ENCODE results near the gene KEL.
"Not testable (repeated sequence)": the region's sequence is repeated elsewhere in the genome, so short reads cannot be mapped to it uniquely, and the experiment has no call there.

The KEL gene

DNA sequence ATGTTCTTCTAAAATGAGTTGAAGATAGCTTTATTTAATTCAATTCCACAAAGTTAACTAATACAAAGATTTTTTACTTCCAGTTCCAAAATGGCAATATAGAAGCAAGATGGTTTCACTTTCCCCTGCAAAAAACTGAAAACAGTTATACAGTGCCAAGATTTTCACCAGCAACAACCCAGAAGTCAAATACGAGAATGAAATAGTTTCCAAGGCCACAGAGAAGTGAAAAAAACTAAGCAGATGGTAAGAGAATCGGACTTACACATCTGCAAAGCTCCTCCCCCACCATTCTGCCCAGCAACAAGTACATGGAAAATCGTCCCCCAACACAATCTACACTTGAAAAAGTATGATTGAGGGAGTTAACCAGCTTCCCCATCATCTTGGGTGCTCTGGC is 30.3 kb upstream of the KEL start:
- no peak for DNase-seq
- H3K27ac ChIP-seq: no peak overlapping the region
- peaks cover 2% of the 10 kb centered on the region for H3K9me3 ChIP-seq (ENCODE audit: severe bottlenecking)
- H3K27me3 ChIP-seq (ENCODE audit: insufficient read depth, low read depth, severe bottlenecking): no peaks in the 10 kb centered on the region
- no peak overlapping the region for H3K4me3 ChIP-seq (ENCODE audit: low read depth, low read length)
- TF ChIP-seq, protein P1, sequence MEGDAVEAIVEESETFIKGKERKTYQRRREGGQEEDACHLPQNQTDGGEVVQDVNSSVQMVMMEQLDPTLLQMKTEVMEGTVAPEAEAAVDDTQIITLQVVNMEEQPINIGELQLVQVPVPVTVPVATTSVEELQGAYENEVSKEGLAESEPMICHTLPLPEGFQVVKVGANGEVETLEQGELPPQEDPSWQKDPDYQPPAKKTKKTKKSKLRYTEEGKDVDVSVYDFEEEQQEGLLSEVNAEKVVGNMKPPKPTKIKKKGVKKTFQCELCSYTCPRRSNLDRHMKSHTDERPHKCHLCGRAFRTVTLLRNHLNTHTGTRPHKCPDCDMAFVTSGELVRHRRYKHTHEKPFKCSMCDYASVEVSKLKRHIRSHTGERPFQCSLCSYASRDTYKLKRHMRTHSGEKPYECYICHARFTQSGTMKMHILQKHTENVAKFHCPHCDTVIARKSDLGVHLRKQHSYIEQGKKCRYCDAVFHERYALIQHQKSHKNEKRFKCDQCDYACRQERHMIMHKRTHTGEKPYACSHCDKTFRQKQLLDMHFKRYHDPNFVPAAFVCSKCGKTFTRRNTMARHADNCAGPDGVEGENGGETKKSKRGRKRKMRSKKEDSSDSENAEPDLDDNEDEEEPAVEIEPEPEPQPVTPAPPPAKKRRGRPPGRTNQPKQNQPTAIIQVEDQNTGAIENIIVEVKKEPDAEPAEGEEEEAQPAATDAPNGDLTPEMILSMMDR (IDR thresholded peaks at IDR 0.05; ENCODE audit: low read depth, low read length): no peak
- H3K36me3 ChIP-seq: no peaks in the 10 kb centered on the region

DNA sequence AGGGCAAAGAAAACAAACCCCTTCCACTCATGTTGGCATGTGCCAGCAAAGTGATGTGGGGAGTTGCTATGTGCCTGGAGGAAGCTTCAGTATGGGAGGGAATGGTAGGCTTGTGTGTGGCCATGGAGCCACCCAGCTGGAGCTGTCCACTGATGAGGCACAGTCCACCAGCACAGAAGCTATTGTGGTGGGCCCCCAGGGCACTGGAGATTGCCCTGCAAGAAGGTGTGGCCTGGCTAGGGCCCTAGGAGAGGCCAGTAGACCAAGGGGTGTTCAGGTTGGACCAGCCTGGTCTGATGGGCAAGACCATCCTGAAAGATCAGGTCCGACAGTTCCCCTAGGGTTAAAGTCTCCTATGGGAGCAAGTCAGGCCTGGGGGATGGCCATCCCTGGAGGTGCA is 22.1 kb upstream of the KEL start:
- TF ChIP-seq, protein P1 (IDR thresholded peaks at IDR 0.05; ENCODE audit: low read depth, low read length): no peak
- no peak overlapping the region for H3K27ac ChIP-seq
- DNase-seq: no peak
- no peaks in the 10 kb centered on the region for H3K36me3 ChIP-seq
- no peak overlapping the region for H3K4me3 ChIP-seq (ENCODE audit: low read depth, low read length)
- H3K27me3 ChIP-seq (ENCODE audit: insufficient read depth, low read depth, severe bottlenecking): no peaks in the 10 kb centered on the region
- H3K9me3 ChIP-seq (ENCODE audit: severe bottlenecking): no peaks in the 10 kb centered on the region

DNA sequence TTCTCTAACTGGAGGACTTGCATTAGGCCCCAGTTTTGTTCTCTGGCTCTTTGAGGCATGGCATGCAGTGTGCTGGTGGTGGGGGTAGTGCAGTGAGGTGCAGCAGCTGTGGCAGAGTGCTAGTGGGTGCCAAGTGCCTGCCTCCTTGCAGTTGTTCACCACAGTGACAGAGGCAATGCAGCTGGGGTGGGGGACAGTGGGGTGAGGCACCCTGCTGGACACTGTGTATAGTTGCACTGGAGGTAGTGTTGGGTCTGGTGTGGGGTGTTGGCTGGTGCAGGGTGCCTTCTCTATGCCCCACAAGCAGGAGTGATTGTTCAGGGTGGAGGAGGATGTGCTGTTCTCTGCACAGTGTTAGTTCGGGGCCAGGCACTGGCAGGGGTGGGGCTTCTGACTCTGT is 21.7 kb upstream of the KEL start:
- TF ChIP-seq, protein P1 (IDR thresholded peaks at IDR 0.05; ENCODE audit: low read depth, low read length): peak; percentile 52
- Histone ChIP-seq H3K36me3 (no peaks in the 10 kb centered on the region), H3K9me3 (ENCODE audit: severe bottlenecking) (no peaks in the 10 kb centered on the region), H3K4me3 (ENCODE audit: low read depth, low read length) (no peak overlapping the region), H3K27ac (no peak overlapping the region), H3K27me3 (ENCODE audit: insufficient read depth, low read depth, severe bottlenecking) (no peaks in the 10 kb centered on the region)
- DNase-seq: no peak

DNA sequence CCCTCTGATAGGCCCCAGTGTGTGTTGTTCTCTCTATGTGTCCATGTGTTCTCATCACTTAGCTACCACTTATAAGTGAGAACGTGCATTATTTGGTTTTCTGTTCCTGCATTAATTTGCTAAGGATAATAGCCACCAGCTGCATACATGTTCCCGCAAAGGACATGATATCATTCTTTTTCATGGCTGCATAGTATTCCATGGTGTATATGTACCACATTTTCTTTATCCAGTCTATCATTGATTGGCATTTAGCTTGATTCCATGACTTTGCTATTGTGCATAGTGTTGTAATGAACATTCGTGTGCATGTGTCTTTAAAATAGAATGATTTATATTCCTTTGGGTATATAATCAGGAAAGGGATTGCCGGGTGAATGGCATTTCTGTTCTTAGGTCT is 16.2 kb upstream of the KEL start:
- H3K27ac ChIP-seq; H3K27me3 ChIP-seq (ENCODE audit: insufficient read depth, low read depth, severe bottlenecking); H3K4me3 ChIP-seq (ENCODE audit: low read depth, low read length); H3K9me3 ChIP-seq (ENCODE audit: severe bottlenecking); DNase-seq; H3K36me3 ChIP-seq: not testable (repeated sequence)

DNA sequence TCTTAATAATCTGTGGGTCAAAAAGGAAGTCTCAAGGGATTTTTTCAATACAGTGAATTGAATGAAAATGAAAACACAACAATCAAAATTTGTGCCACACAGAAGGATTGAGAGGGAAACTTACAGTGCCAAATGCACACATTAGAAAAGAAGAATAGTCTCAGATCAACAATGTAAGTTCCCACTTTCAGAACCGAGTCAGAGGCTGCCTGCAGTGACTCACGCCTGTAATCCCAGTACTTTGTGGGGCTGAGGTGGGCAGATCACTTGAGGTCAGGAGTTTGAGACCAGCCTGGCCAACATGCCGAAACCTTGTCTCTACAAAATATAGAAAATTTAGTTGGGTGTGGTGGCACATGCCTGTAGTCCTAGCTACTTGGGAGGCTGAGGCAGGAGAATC is 12.5 kb upstream of the KEL start:
- Histone ChIP-seq H3K4me3 (ENCODE audit: low read depth, low read length) (no peak overlapping the region), H3K9me3 (ENCODE audit: severe bottlenecking) (no peaks in the 10 kb centered on the region), H3K36me3 (no peaks in the 10 kb centered on the region), H3K27ac (no peak overlapping the region), H3K27me3 (ENCODE audit: insufficient read depth, low read depth, severe bottlenecking) (no peaks in the 10 kb centered on the region)
- TF ChIP-seq, protein P1 (IDR thresholded peaks at IDR 0.05; ENCODE audit: low read depth, low read length): no peak
- DNase-seq: no peak

DNA sequence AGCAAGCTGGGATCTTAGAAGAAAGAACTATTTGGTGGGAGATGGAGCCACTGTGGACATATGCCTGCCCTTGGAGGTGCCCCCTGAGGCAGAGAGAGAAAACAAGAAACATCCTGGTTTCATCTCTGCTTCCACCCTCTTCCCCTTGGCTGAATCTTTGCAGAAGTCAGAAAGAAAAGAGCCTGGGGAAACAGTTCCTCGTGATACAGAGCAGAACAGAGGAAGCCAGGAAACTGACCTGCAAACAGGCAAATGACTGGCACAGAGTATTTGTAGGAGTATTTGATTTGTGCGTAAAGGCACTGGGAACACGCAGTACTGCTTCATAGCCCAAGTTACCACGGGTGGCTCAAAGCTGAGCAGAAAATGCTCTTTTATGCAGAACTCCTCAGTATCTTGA is 7.0 kb upstream of the KEL start:
- Histone ChIP-seq H3K36me3 (no peaks in the 10 kb centered on the region), H3K4me3 (ENCODE audit: low read depth, low read length) (no peak overlapping the region), H3K27ac (no peak overlapping the region), H3K27me3 (ENCODE audit: insufficient read depth, low read depth, severe bottlenecking) (no peaks in the 10 kb centered on the region), H3K9me3 (ENCODE audit: severe bottlenecking) (no peaks in the 10 kb centered on the region)
- DNase-seq: no peak
- TF ChIP-seq, protein P1 (IDR thresholded peaks at IDR 0.05; ENCODE audit: low read depth, low read length): no peak
